ENCODE measurements around the gene SUMO3.

The SUMO3 gene

GRCh38 chr21:44801468-44802395 is 16.1 kb downstream of the SUMO3 start, which contains the start of gene UBE2G2:
UBE2G2 (minus strand) TSS chr21:44801820; CDS start chr21:44801748, 72 bp downstream.
- Histone ChIP-seq H3K27ac (ENCODE audit: poor library complexity, severe bottlenecking) (peak within 1 kb of the TSS; percentile 57), H3K4me3 (ENCODE audit: severe bottlenecking) (peak within 1 kb of the TSS; percentile 88), H3K4me1 (ENCODE audit: insufficient read depth, poor library complexity, severe bottlenecking) (peaks cover 11% of the 10 kb centered on the region), H3K9me3 (ENCODE audit: severe bottlenecking) (no peaks in the 10 kb centered on the region), H3K27me3 (ENCODE audit: insufficient read depth, poor library complexity, severe bottlenecking) (no peaks in the 10 kb centered on the region), H3K36me3 (ENCODE audit: low read depth) (peaks cover 74% of the 10 kb centered on the region)
- ATAC-seq (ENCODE audit: low read depth) (peak; percentile 87), DNase-seq (ENCODE audit: low spot score) (peak; percentile 77)
- peak; percentile 7 for TF ChIP-seq CTCF (IDR thresholded peaks at IDR 0.05; ENCODE audit: poor library complexity, severe bottlenecking)

DNA sequence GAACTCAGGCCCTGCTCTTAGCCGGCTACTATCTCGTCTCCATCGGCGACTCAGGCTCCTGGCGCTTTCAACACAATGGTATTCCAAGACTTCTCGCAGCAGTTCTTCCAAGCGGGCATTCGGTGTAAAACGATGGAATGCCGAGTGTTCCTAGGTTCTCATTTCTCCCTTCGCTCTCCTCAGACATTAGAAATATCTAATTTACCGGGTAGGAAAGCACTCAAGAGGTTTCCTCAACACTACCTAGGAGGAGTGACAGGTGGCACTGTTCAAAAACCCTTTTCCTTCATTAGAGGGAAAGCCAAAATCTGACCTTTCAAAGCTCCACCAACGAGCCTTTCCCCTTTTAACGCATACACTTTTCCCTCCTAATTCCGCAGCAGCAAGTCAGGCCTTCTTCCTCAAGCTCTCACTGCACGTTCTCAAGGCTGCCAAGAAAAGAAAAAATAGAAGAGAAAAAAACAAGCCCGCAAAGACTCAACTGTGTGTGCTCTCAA is 16.8 kb downstream of the SUMO3 start:
- Histone ChIP-seq H3K27ac (ENCODE audit: poor library complexity, severe bottlenecking) (peak overlapping the region; percentile 57), H3K4me3 (ENCODE audit: severe bottlenecking) (peak overlapping the region; percentile 88), H3K27me3 (ENCODE audit: insufficient read depth, poor library complexity, severe bottlenecking) (no peaks in the 10 kb centered on the region), H3K9me3 (ENCODE audit: severe bottlenecking) (no peaks in the 10 kb centered on the region), H3K36me3 (ENCODE audit: low read depth) (peaks cover 76% of the 10 kb centered on the region), H3K4me1 (ENCODE audit: insufficient read depth, poor library complexity, severe bottlenecking) (peaks cover 11% of the 10 kb centered on the region)
- DNase-seq (ENCODE audit: low spot score) (no peak), ATAC-seq (ENCODE audit: low read depth) (peak; percentile 33; the same call in 1 of the 3 replicates)
- peak; percentile 34 for TF ChIP-seq CTCF (IDR thresholded peaks at IDR 0.05; ENCODE audit: poor library complexity, severe bottlenecking)

DNA sequence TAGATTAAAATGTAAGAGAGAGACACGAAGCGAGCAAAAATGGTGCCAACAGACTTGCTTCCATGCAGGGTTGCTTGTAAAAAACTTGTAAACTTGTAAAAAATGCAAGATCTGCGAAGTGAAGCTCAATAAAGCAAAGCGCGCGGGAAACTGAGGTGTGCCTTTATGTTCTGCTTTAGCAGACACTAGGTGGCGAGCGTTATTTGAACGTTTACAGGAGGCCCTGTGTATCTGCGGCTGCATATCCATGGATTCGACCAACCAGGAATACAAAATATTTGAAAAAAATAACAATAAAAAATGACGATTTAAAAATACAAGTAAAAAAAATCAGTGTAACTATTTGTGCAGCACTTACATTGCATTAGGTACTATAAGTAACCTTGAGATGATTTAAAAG is 17.8 kb downstream of the SUMO3 start:
- peak; percentile 66 for TF ChIP-seq CTCF (IDR thresholded peaks at IDR 0.05; ENCODE audit: poor library complexity, severe bottlenecking)
- no peak for ATAC-seq (ENCODE audit: low read depth)
- Histone ChIP-seq H3K4me3 (ENCODE audit: severe bottlenecking) (peak overlapping the region; percentile 88), H3K4me1 (ENCODE audit: insufficient read depth, poor library complexity, severe bottlenecking) (peaks cover 11% of the 10 kb centered on the region), H3K27me3 (ENCODE audit: insufficient read depth, poor library complexity, severe bottlenecking) (no peaks in the 10 kb centered on the region), H3K36me3 (ENCODE audit: low read depth) (peaks cover 71% of the 10 kb centered on the region), H3K9me3 (ENCODE audit: severe bottlenecking) (no peaks in the 10 kb centered on the region), H3K27ac (ENCODE audit: poor library complexity, severe bottlenecking) (no peak overlapping the region)
- no peak for DNase-seq (ENCODE audit: low spot score)

- no peaks in the 10 kb centered on the region for H3K9me3 ChIP-seq (ENCODE audit: severe bottlenecking)
- no peak for TF ChIP-seq CTCF (IDR thresholded peaks at IDR 0.05; ENCODE audit: poor library complexity, severe bottlenecking)
- DNase-seq (ENCODE audit: low spot score) (no peak), ATAC-seq (ENCODE audit: low read depth) (no peak)
- H3K4me3 ChIP-seq (ENCODE audit: severe bottlenecking), result no peak overlapping the region
- no peak overlapping the region for H3K27ac ChIP-seq (ENCODE audit: poor library complexity, severe bottlenecking)
- peaks cover 11% of the 10 kb centered on the region for H3K4me1 ChIP-seq (ENCODE audit: insufficient read depth, poor library complexity, severe bottlenecking)
- H3K27me3 ChIP-seq (ENCODE audit: insufficient read depth, poor library complexity, severe bottlenecking), result no peaks in the 10 kb centered on the region
- H3K36me3 ChIP-seq (ENCODE audit: low read depth), result peaks cover 68% of the 10 kb centered on the region
Observed at GRCh38 chr21:44799646-44800045, 18.2 kb downstream of the SUMO3 start.
